GM06990 (cell line): ENCODE results near the gene SNX3.

Experiments used
- DNase-seq: peaks from one replicate; pipeline ENCODE4 v3.0.0-alpha.2; 2011; ENCODE audit not compliant: insufficient read length; ENCODE audit errors: extremely low read depth
- H3K27me3 ChIP-seq: replicated peaks from 2 replicates; pipeline ENCODE4 v1.6.0; 2011; ENCODE audit warnings: low read length; ENCODE audit not compliant: control insufficient read depth, insufficient read depth
- H3K36me3 ChIP-seq: 2 replicates; pipeline ENCODE4 v1.5.1; 2011; ENCODE audit warnings: low read length; ENCODE audit not compliant: control insufficient read depth, insufficient read depth
- H3K4me3 ChIP-seq: replicated peaks from 2 replicates; pipeline ENCODE4 v1.5.1; 2011; ENCODE audit warnings: low read depth, mild to moderate bottlenecking, control low read depth, low read length
- CTCF ChIP-seq: IDR thresholded peaks from 2 replicates; pipeline ENCODE4 v1.5.1; 2011; ENCODE audit warnings: low read length, control low read depth, mild to moderate bottlenecking, inconsistent platforms; ENCODE audit not compliant: insufficient read depth, poor library complexity, severe bottlenecking

SNX3 gene

GRCh38 chr6:108209738-108210137, 51.1 kb downstream of the SNX3 start:
- no peak overlapping the region for H3K4me3 ChIP-seq
- no peak for TF ChIP-seq CTCF
- DNase-seq, result no peak
- H3K27me3 ChIP-seq, result no peaks in the 10 kb centered on the region
- H3K36me3 ChIP-seq, result peaks cover 3% of the 10 kb centered on the region; the same call in 1 of the 2 replicates

- no peaks in the 10 kb centered on the region for H3K27me3 ChIP-seq
- DNase-seq, result no peak
Measured at GRCh38 chr6:108207013-108207412, 53.8 kb downstream of the SNX3 start.

GRCh38 chr6:108203189-108204112, 57.4 kb downstream of the SNX3 start:
- Histone ChIP-seq H3K27me3 (no peaks in the 10 kb centered on the region), H3K4me3 (no peak overlapping the region), H3K36me3 (no peaks in the 10 kb centered on the region)
- TF ChIP-seq CTCF, result no peak
- peak; percentile 20 for DNase-seq

More at GRCh38 chr6:108207013-108207412, 53.8 kb downstream of the SNX3 start:
- no peak for TF ChIP-seq CTCF
- Histone ChIP-seq H3K36me3 (peaks cover 2% of the 10 kb centered on the region; the same call in 1 of the 2 replicates), H3K4me3 (no peak overlapping the region)

GRCh38 chr6:108200631-108201030, 60.2 kb downstream of the SNX3 start:
- H3K4me3 ChIP-seq, result no peak overlapping the region
- DNase-seq, result no peak
- no peaks in the 10 kb centered on the region for H3K27me3 ChIP-seq
- no peak for TF ChIP-seq CTCF
- H3K36me3 ChIP-seq, result no peaks in the 10 kb centered on the region

- no peaks in the 10 kb centered on the region for H3K27me3 ChIP-seq
- H3K4me3 ChIP-seq, result no peak overlapping the region
- no peak for DNase-seq
- TF ChIP-seq CTCF, result no peak
- H3K36me3 ChIP-seq, result no peaks in the 10 kb centered on the region
Measured at GRCh38 chr6:108200186-108200585, 60.7 kb downstream of the SNX3 start.
